ENCODE results near the gene SPAG4. TPM values are rescaled to one million over a fixed set of nuclear protein-coding genes. Genes with fewer than 3 reads are reported as not detected.

Gene SPAG4
- total RNA-seq, 4 donors from 2014 or later = 1.3 to 5.7 (median 2.6) TPM

GRCh38 chr20:35629427-35630145 is 14.0 kb downstream of the SPAG4 start:
- no peak for TF ChIP-seq POLR2A (IDR thresholded peaks at IDR 0.05)
- TF ChIP-seq EP300 (IDR thresholded peaks at IDR 0.05) = no peak
- TF ChIP-seq CTCF (IDR thresholded peaks at IDR 0.05) = no peak
- 88 to 95% methylated on average over 12 of the region's 12 CpGs for WGBS, 2 donors

GRCh38 chr20:35630636-35631035 is 15.0 kb downstream of the SPAG4 start:
- TF ChIP-seq CTCF (IDR thresholded peaks at IDR 0.05) (no peak), EP300 (IDR thresholded peaks at IDR 0.05) (no peak), POLR2A (IDR thresholded peaks at IDR 0.05) (no peak)
- no peak overlapping the region for H3K27ac ChIP-seq
- H3K4me1 ChIP-seq = peaks cover 0 to 3% (median 0%) of the 10 kb centered on the region in 4 donors
- H3K36me3 ChIP-seq = peaks cover 5 to 70% (median 37%) of the 10 kb centered on the region in 3 donors
- no peak for DNase-seq (ENCODE audit: low spot score in 2 of 2)
- no peak overlapping the region for H3K4me3 ChIP-seq
- no peaks in the 10 kb centered on the region for H3K9me3 ChIP-seq
- WGBS, 2 donors = 87 to 93% methylated on average over 4 of the region's 4 CpGs
- no peaks in the 10 kb centered on the region for H3K27me3 ChIP-seq

More at GRCh38 chr20:35629427-35630145, 14.0 kb downstream of the SPAG4 start:
- DNase-seq (ENCODE audit: low spot score in 2 of 2) = no peak
- H3K4me1 ChIP-seq = no peaks in the 10 kb centered on the region
- peaks cover 5 to 81% (median 42%) of the 10 kb centered on the region in 3 donors for H3K36me3 ChIP-seq
- no peaks in the 10 kb centered on the region for H3K27me3 ChIP-seq
- no peak overlapping the region for H3K27ac ChIP-seq
- no peak overlapping the region for H3K4me3 ChIP-seq
- no peaks in the 10 kb centered on the region for H3K9me3 ChIP-seq

- H3K9me3 ChIP-seq = no peaks in the 10 kb centered on the region
- WGBS, 2 donors = 90 to 97% methylated on average over 13 of the region's 13 CpGs
- H3K36me3 ChIP-seq = peaks cover 2 to 50% (median 27%) of the 10 kb centered on the region in 3 donors
- peaks cover 0 to 6% (median 0%) of the 10 kb centered on the region in 4 donors for H3K4me1 ChIP-seq
- DNase-seq (ENCODE audit: low spot score in 2 of 2) = no peak
- TF ChIP-seq POLR2A (IDR thresholded peaks at IDR 0.05) (no peak), EP300 (IDR thresholded peaks at IDR 0.05) (no peak), CTCF (IDR thresholded peaks at IDR 0.05) (no peak)
- H3K4me3 ChIP-seq = no peak overlapping the region
- no peak overlapping the region for H3K27ac ChIP-seq
- H3K27me3 ChIP-seq = no peaks in the 10 kb centered on the region
Observed at GRCh38 chr20:35632539-35633115, 17.0 kb downstream of the SPAG4 start.

GRCh38 chr20:35635652-35636051 is 20.0 kb downstream of the SPAG4 start:
- no peak for TF ChIP-seq CTCF (IDR thresholded peaks at IDR 0.05)
- no peak for TF ChIP-seq EP300 (IDR thresholded peaks at IDR 0.05)
- no peak for TF ChIP-seq POLR2A (IDR thresholded peaks at IDR 0.05)
- Histone ChIP-seq H3K27me3 (no peaks in the 10 kb centered on the region), H3K4me3 (no peak overlapping the region), H3K27ac (no peak overlapping the region), H3K4me1 (peaks cover 0 to 6% (median 0%) of the 10 kb centered on the region in 4 donors), H3K9me3 (no peaks in the 10 kb centered on the region), H3K36me3 (peaks cover 0 to 20% (median 14%) of the 10 kb centered on the region in 3 donors)
- WGBS, 2 donors = 82 to 85% methylated on average over 4 of the region's 4 CpGs
- DNase-seq (ENCODE audit: low spot score in 2 of 2) = no peak

GRCh38 chr20:35636095-35636494 is 20.5 kb downstream of the SPAG4 start:
- Histone ChIP-seq H3K9me3 (no peaks in the 10 kb centered on the region), H3K4me1 (peaks cover 0 to 6% (median 0%) of the 10 kb centered on the region in 4 donors), H3K27me3 (no peaks in the 10 kb centered on the region), H3K27ac (no peak overlapping the region), H3K36me3 (peaks cover 0 to 16% (median 9%) of the 10 kb centered on the region in 3 donors), H3K4me3 (no peak overlapping the region)
- no peak for DNase-seq (ENCODE audit: low spot score in 2 of 2)
- 58 to 76% methylated on average over 2 of the region's 2 CpGs for WGBS, 2 donors
- no peak for TF ChIP-seq CTCF (IDR thresholded peaks at IDR 0.05)
- TF ChIP-seq POLR2A (IDR thresholded peaks at IDR 0.05) = no peak
- TF ChIP-seq EP300 (IDR thresholded peaks at IDR 0.05) = no peak
